K562 (cell line): Measurements from ENCODE around the gene SH3BP5L. TPM values are rescaled to one million over a fixed set of nuclear protein-coding genes. Genes with fewer than 3 reads are reported as not detected.

Experiments used
- ATAC-seq: fragments of 200-7000 bp; cut with Tn5 transposase; 3 replicates; pipeline ENCODE4 v1.9.1; 2020; ENCODE audit warnings: moderate library complexity
- BruUV-seq: library from RNA; stranded (reverse); fragments of 400-500 nt; replicated peaks from 2 replicates; lab custom pipeline; 2021; lab: Mats Ljungman, UMichigan
- CTCF ChIA-PET: fragments of 300-600 bp; formaldehyde crosslinking; extraction: SDS; loops from one replicate; lab custom pipeline; 2021; ENCODE audit warnings: low intra/inter-chr PET ratio; lab: Yijun Ruan, JAX
- POLR2A ChIA-PET: fragments of 300-600, 350-650 bp; sonication (Branson Sonifier 250); formaldehyde crosslinking; extraction: SDS; loops from one replicate; lab custom pipeline; 2021; ENCODE audit warnings: antibody characterized with exemption, inconsistent platforms; lab: Yijun Ruan, JAX
- DNase-seq, 4 experiments: peaks; one replicate each; pipeline versions ENCODE4 v3.0.0 to v3.0.0-alpha.2; 2011 to 2018; ENCODE audit warnings: low spot score in 3 of 4, mixed read lengths in 3 of 4; ENCODE audit errors: extremely low read depth in 1 of 4
- FAIRE-seq: peaks from 2 replicates; lab custom pipeline; 2011; peaks lifted over from hg19 to GRCh38; lab: Jason Lieb, UNC
- H2AFZ ChIP-seq: 2 replicates; pipeline ENCODE4 v1.6.0; 2011; ENCODE audit warnings: low read depth, low read length, control low read depth, inconsistent platforms
- H3K27ac ChIP-seq: fragments of 200-600 bp; 3 replicates; pipeline ENCODE4 v1.8.0; 2011; ENCODE audit warnings: low read depth, mild to moderate bottlenecking, control low read depth, inconsistent platforms, low read length, moderate library complexity, mixed read lengths; ENCODE audit errors: extremely low read depth
- H3K27me3 ChIP-seq, 2 experiments: fragments of 300-600 bp in 1 of 2; 2 replicates in 1 of 2; 3 replicates in 1 of 2; pipeline versions ENCODE4 v1.6.0 to v1.8.0; 2011; ENCODE audit warnings: inconsistent platforms in 2 of 2, low read length in 2 of 2, mild to moderate bottlenecking in 1 of 2, mixed read lengths in 1 of 2, moderate library complexity in 1 of 2; ENCODE audit not compliant: control insufficient read depth in 2 of 2, insufficient read depth in 2 of 2
- H3K36me3 ChIP-seq: fragments of 300-600 bp; 3 replicates; pipeline ENCODE4 v1.8.0; 2011; ENCODE audit warnings: mild to moderate bottlenecking, low read length, inconsistent platforms; ENCODE audit not compliant: control insufficient read depth, insufficient read depth
- H3K4me1 ChIP-seq, 2 experiments: fragments of 200-600 bp in 1 of 2; replicated peaks in 1 of 2; 2 replicates in 1 of 2; 3 replicates in 1 of 2; pipeline versions ENCODE4 v1.5.1 to v1.8.0; 2011; ENCODE audit warnings: inconsistent platforms in 2 of 2, low read length in 2 of 2, mild to moderate bottlenecking in 1 of 2, mixed read lengths in 1 of 2, moderate library complexity in 1 of 2; ENCODE audit not compliant: control insufficient read depth in 2 of 2, insufficient read depth in 2 of 2
- H3K4me2 ChIP-seq: 2 replicates; pipeline ENCODE4 v1.6.1; 2011; ENCODE audit warnings: low read length, control low read depth, inconsistent platforms, mixed read lengths; ENCODE audit not compliant: insufficient read depth
- H3K4me3 ChIP-seq: fragments of 200-600 bp; sonication (generic), shearing (Covaris generic); 2 replicates; pipeline ENCODE4 v1.5.1; 2016; ENCODE audit warnings: control low read depth, inconsistent platforms
- H3K79me2 ChIP-seq: fragments of 200-600 bp; 3 replicates; pipeline ENCODE4 v1.8.0; 2011; ENCODE audit warnings: low read length, inconsistent platforms; ENCODE audit not compliant: control insufficient read depth, insufficient read depth
- H3K9ac ChIP-seq, 2 experiments: 2 replicates each; pipeline versions ENCODE4 v1.6.0 to v1.6.1; 2011; ENCODE audit warnings: low read depth in 2 of 2, low read length in 2 of 2, control low read depth in 1 of 2, inconsistent platforms in 1 of 2, mild to moderate bottlenecking in 1 of 2, mixed read lengths in 1 of 2; ENCODE audit not compliant: insufficient read depth in 1 of 2
- H3K9me1 ChIP-seq: one replicate; pipeline ENCODE4 v1.6.0; 2011; ENCODE audit warnings: inconsistent platforms, mild to moderate bottlenecking, low read length, moderate library complexity; ENCODE audit not compliant: control insufficient read depth, insufficient read depth
- H3K9me3 ChIP-seq: replicated peaks from 2 replicates; pipeline ENCODE4 v1.5.1; 2011; ENCODE audit warnings: low read depth, low read length, inconsistent platforms; ENCODE audit not compliant: control insufficient read depth, insufficient read depth
- H4K20me1 ChIP-seq: replicated peaks from 2 replicates; pipeline ENCODE4 v1.6.1; 2011; ENCODE audit warnings: low read length, inconsistent platforms, mixed read lengths; ENCODE audit not compliant: control insufficient read depth, insufficient read depth
- GABPB1 ChIP-seq: sonication (generic); formaldehyde crosslinking; IDR thresholded peaks from 2 replicates; pipeline ENCODE4 v1.8.0; 2022; ENCODE audit warnings: mild to moderate bottlenecking, missing genetic modification reagents
- MED1 ChIP-seq: sonication (generic); formaldehyde crosslinking; IDR thresholded peaks from 2 replicates; pipeline ENCODE4 v1.8.1; 2023; ENCODE audit warnings: missing genetic modification reagents, borderline replicate concordance
- NFATC3 ChIP-seq: fragments of 450-650 bp; IDR thresholded peaks from 2 replicates; pipeline ENCODE4 v1.6.1; 2017; ENCODE audit warnings: mild to moderate bottlenecking
- NR1H2 ChIP-seq: sonication (generic); formaldehyde crosslinking; IDR thresholded peaks from 2 replicates; pipeline ENCODE4 v1.4.0; 2020; ENCODE audit warnings: mild to moderate bottlenecking, missing genetic modification reagents
- RBM17 ChIP-seq: fragments of 200-400 bp; formaldehyde crosslinking; IDR thresholded peaks from 2 replicates; pipeline ENCODE4 v1.6.1; 2017; ENCODE audit warnings: low read depth, mild to moderate bottlenecking, low read length, borderline replicate concordance
- SAFB ChIP-seq: fragments of 200-400 bp; formaldehyde crosslinking; IDR thresholded peaks from 2 replicates; pipeline ENCODE4 v1.6.1; 2017; ENCODE audit warnings: low read depth, low read length, borderline replicate concordance
- SREBF2 ChIP-seq: sonication (generic); formaldehyde crosslinking; IDR thresholded peaks from 2 replicates; pipeline ENCODE4 v1.4.0; 2020; ENCODE audit warnings: mild to moderate bottlenecking, missing genetic modification reagents
- TRIM28 ChIP-seq: fragments of 450-650 bp; IDR thresholded peaks from 2 replicates; pipeline ENCODE4 v1.6.1; 2017
- WHSC1 ChIP-seq: IDR thresholded peaks from one replicate; pipeline ENCODE4 v1.6.1; 2012; ENCODE audit warnings: low read length, control low read depth, inconsistent platforms
- ZFPM2 ChIP-seq: fragments of 250-450 bp; sonication (Bioruptor Pico); IDR thresholded peaks from 2 replicates; pipeline ENCODE4 v1.5.1; 2022; ENCODE audit warnings: mild to moderate bottlenecking
- WGBS: fragments of 100-300 bp; shearing (Covaris generic); methylation state at CpG from one replicate; pipeline ENCODE4 v1.1.6; 2016; ENCODE audit warnings: low coverage, mixed read lengths; ENCODE audit not compliant: insufficient coverage; ENCODE audit errors: missing lambda C conversion rate; 5-methylcytosine and 5-hydroxymethylcytosine counted together
- in situ Hi-C: fragments of 300-500 bp; cut with MboI; formaldehyde crosslinking; loops from 4 replicates; pipeline ENCODE4 v1.15.0; 2018; ENCODE audit warnings: inconsistent platforms, mixed read lengths
- intact Hi-C: fragments of 100-400 bp; cut with micrococcal nuclease; formaldehyde crosslinking; loops from 2 replicates; pipeline ENCODE4 v1.14.2; 2022
- polyA plus RNA-seq, 8 experiments: library from polyadenylated mRNA; depleted of rRNA in 4 of 8; stranded (reverse) in 5 of 8; unstranded in 3 of 8; fragments of >200 nt; fragmentation: Nextera tagmentation in 2 of 8; fragmentation: Illumina TruSeq in 1 of 8; extraction: Ambion mirVana in 2 of 8; extraction: Trizol in 1 of 8; gene quantifications; 2 replicates each; pipeline versions ENCODE4 v1.2.1 to v1.2.3, GENCODE V29; 2011 to 2014; ENCODE audit warnings: inconsistent platforms in 1 of 8, missing spikeins in 1 of 8
- total RNA-seq, 7 experiments: library from RNA; depleted of rRNA in 6 of 7; stranded (reverse); fragments of >200 nt in 6 of 7; fragmentation: Illumina TruSeq in 2 of 7; extraction: Trizol in 2 of 7; gene quantifications; 2 replicates each; pipeline versions ENCODE4 v1.2.1 to v1.2.3, GENCODE V29; 2011 to 2021; ENCODE audit warnings: low replicate concordance in 1 of 7

SH3BP5L gene
- total and polyA plus RNA-seq, 9 of the 15 experiments (the other 6 are each of a cell fraction or from before 2014, with no cell fraction given) = 1.9 to 26.5 (median 15.8) TPM

- DNase-seq (no peak), ATAC-seq (no peak), FAIRE-seq (no peak)
- in situ Hi-C loops = no loop called here
- WGBS = 0% methylated on average over 10 of the region's 10 CpGs
- no TSS peak for BruUV-seq
- CTCF ChIA-PET = interaction anchor here (1.0 kb wide), 1 partner anchor 19 kb away, joined by 3 read pairs; the partner anchor contains the start of gene ZNF692
- Histone ChIP-seq H3K9me1 (no peaks in the 10 kb centered on the region), H3K79me2 (peaks cover 64% of the 10 kb centered on the region), H3K27me3 (no peaks in the 10 kb centered on the region), H3K36me3 (peaks cover 23% of the 10 kb centered on the region; the same call in 2 of the 3 replicates), H4K20me1 (no peaks in the 10 kb centered on the region), H3K9ac (peak overlapping the region; percentile 88 to 96), H3K4me2 (peak overlapping the region; percentile 99), H3K9me3 (no peaks in the 10 kb centered on the region), H3K27ac (peak overlapping the region; percentile 92), H3K4me1 (peaks cover 40 to 43% of the 10 kb centered on the region in 2 experiments), H3K4me3 (peak overlapping the region; percentile 81), H2AFZ (peak overlapping the region; percentile 93)
- POLR2A ChIA-PET = interaction anchor here (0.9 to 6.1 kb wide), 5 partner anchors 11 to 34 kb away, joined by 3 to 78 read pairs (median 14); partner anchors contain the start of genes SH3BP5L and ZNF692
- TF ChIP-seq TRIM28 = 0 out of 2 replicates have a peak, but pooled peaks have one; percentile 25
- TF ChIP-seq WHSC1 = no peak
- no peak for TF ChIP-seq SAFB
- TF ChIP-seq SREBF2 = 0 out of 2 replicates have a peak, but pooled peaks have one; percentile 50
- TF ChIP-seq GABPB1 (CRISPR knock-in tag) = no peak
- TF ChIP-seq NFATC3 = peak; percentile 88; the same call in 1 of the 2 replicates
- TF ChIP-seq MED1 (CRISPR knock-in tag) = no peak
- no peak for TF ChIP-seq RBM17
- TF ChIP-seq ZFPM2 (CRISPR knock-in tag) = no peak
- TF ChIP-seq NR1H2 (CRISPR knock-in tag) = 0 out of 2 replicates have a peak, but pooled peaks have one; percentile 37
- intact Hi-C loops = no loop called here
Observed at GRCh38 chr1:248839168-248839555, 13.4 kb upstream of the SH3BP5L start.
